SKM-1 treated with dmso at 0.1 percent for 144 hours (cell line): ENCODE results near the gene MRPL51.

Experiments used
- DNase-seq: peaks from one replicate; lab custom pipeline; 2025; ENCODE audit not compliant: unreplicated experiment; lab: John Stamatoyannopoulos, UW

Gene MRPL51

DNA sequence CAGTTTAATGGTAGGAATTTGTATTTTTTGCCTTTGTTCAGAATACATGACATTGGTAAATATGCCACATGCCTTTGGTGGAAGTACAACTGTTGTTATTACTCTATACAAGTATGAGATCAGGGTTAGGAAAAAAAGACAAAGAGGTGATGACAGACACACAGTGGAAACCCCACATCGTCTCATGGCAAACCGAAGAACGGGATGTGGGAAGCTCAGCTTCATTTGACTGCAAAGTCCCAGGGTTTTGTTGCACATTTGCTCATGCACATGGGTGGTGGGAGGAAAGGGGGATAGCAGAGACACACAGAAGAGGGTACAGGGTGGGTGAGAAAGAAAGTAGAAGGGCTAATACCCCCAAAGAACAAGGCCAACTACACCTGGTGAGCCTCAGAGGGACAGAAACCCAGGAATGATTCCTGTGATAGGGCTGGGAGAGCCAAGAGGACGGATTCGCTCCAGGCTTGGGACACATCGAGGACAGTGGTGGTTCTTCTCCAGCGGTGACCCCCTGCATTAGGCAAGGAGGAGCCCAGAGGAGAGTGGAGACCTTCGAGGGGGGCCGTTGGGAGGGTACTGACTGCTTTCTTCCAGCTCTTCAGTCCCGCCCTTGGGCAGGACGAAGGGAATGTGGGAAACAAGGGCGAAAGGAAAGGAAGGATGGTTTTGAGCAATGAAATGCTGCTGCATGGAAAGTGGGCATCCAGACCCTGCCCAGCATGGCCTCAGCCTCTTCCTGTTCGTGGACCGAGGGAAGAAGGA lies 30.6 kb downstream of the MRPL51 start:
- DNase-seq, result no peak

DNA sequence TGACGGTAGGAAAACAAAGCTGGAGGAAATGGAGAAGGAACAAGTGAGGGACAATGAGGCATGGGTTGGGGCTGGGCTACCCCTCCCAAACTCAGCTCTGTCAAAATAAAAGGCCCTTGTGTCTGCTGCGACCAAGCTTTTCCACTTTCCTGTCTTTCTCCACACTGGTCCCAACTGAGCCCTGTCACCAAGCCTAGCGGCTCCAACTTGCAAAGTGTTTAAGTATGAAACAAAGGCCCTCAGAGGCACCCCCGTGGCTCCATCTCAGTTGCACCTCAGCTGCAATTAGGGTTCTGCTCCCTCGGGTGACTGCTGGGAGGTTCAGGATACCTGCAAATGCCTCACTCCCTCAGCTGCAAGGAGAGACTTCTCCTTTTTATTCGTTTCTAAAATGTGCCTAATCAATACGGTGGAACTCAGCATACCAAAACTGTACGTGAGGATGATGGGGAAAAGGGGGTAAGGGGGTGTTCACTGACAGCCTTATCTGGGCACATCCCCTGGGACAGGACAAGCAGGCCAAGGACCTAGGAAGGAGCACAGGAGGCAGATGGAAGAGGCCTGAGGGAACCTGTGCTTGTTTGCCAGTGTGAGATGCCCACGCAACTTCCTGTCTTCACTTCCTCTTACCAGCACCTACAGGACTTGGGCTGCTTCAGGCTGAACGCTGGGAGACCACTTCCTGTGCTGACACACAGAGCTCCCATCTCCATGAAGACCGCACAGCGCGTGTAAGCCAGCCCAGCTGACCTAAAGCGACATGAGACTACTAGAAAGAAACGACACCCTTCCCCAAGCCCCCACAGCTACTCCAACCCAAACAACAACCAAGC lies 31.4 kb downstream of the MRPL51 start:
- DNase-seq, result peak; percentile 89

DNA sequence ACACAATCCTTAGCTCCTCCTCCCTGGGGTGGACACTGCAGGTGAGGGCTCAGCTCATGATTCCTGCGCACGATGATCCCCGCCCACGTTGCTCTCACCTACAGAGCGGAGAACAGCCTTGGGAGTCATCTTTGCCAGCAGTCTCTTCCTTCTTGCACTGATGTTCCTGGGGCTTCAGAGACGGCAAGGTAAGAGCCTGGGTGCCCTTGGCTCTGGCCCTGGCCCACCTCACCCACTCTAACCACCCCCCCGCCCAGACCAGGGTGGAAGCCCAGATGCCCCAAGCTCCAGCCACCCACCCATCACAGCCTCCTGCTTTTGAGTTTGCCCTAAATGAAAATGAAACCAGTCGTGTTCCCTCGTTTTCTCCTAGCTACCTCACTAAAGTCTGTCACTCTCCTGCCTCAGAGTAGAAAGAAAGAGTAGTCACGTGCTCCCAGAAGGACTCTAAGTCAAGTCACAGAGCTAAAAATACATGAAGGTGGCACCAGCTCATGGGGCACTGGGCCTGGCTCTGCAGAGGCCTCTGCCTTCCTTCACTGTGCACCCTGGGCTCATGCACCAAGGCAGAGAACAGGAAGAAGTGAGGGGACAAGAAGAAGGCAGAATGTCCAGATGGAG lies 32.2 kb downstream of the MRPL51 start:
- no peak for DNase-seq

DNA sequence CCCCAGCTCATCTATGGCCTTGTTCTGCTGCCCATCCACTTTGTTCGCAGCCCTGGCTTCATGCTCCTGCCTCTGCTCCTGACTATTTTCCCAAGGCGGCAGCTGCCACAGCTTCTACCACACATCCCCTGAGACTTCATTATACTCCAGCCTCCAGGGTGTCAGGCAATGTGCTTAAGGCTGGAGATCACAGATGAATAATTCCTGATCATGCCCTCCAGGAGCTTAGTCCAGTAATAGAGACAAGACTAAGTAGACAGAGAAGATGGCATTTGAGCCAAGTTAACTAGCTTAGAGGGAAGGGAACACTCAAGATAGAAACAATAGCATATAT lies 34.1 kb downstream of the MRPL51 start:
- DNase-seq, result no peak

DNA sequence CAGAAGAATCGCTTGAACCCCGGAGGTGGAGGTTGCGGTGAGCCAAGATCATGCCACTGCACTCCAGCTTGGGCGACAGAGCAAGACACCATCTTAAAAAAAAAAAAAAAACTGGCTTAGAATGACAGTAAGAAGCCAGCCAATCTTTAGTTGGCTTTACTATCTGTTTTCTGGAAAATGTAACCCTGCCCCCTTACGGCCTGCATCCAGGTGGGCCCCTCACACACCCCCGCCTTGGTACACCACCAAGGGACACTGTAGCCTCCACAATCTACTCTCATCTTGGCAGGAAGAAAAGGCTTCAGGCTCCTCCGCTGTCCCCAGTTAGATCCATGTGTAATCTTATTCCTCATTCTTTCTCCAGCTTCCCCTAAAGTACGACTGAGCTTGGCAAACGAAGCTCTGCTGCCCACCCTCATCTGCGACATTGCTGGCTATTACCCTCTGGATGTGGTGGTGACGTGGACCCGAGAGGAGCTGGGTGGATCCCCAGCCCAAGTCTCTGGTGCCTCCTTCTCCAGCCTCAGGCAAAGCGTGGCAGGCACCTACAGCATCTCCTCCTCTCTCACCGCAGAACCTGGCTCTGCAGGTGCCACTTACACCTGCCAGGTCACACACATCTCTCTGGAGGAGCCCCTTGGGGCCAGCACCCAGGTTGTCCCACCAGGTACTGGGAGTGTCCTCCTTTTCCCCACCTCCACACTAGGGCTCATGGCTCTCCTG lies 34.6 kb downstream of the MRPL51 start:
- DNase-seq, result no peak

DNA sequence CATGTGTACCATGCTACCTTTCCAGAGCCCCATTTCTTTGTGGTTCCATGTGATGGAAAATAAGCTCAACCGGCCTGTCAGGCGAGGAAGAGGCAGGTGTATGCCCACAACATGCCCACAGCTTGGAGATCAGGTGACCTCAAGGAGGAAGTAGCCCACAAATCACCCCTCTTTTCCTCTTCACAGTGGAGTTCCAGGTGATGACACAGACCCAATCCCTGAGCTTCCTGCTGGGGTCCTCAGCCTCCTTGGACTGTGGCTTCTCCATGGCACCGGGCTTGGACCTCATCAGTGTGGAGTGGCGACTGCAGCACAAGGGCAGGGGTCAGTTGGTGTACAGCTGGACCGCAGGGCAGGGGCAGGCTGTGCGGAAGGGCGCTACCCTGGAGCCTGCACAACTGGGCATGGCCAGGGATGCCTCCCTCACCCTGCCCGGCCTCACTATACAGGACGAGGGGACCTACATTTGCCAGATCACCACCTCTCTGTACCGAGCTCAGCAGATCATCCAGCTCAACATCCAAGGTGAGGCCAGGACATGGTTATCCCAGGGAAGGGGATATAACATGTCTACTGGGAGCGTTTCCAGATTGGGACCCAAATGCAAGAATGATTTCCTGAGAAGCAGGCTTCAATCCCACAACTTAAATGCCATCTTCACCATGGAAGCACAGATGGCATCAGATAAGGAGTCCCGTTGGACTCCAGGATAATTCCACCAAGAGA lies 35.7 kb downstream of the MRPL51 start:
- DNase-seq, result no peak

DNA sequence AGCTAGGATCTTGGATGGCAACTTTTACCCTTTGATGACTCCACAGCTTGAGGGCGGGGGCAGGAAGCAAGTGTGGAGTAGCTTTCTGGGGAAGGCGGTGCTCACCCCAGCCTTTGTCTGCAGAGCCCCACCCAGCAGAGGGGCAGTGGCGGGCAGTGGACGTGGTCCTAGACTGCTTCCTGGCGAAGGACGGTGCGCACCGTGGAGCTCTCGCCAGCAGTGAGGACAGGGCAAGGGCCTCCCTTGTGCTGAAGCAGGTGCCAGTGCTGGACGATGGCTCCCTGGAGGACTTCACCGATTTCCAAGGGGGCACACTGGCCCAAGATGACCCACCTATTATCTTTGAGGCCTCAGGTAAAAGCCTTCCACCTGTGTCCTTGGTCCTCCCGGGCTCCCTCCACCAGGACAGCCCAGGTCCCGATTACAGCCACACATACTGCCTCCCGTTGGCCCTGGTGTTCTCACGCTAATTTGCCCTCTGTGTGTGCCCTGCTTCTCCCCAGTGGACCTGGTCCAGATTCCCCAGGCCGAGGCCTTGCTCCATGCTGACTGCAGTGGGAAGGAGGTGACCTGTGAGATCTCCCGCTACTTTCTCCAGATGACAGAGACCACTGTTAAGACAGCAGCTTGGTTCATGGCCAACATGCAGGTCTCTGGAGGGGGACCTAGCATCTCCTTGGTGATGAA lies 40.0 kb downstream of the MRPL51 start:
- no peak for DNase-seq

DNA sequence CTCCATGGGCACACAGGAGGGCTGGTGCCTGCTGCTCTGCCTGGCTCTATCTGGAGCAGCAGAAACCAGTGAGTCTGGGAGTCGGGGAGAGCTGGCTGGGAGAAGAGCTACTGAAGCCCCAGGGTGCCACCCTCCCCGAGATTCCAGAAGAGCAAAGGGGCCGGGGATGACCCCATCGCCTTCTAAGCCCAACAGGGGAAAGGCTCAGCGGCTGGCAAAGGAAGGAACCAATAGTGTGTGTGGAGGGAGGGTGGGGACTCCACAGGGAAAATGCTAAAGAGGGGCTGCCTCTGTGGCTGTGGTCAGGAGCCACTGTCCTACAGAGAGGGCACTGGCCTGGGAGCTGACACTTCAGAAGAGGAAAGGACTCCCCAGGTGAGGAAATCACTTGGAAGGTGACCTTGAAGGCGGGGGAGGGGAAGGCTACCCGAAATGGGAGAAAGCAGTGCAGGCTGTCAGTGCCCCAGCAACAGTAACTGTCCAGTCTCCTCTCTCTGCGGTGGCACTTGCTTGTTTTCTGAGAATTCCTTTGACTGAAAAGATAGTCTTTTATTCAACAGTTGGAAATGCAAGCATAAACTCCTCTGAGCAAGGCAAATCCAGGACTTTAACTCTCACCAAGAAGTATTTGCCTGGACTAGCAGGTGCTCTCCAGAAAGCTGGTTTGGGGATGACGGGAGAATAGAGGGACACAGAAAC lies 40.7 kb downstream of the MRPL51 start:
- DNase-seq, result no peak

DNA sequence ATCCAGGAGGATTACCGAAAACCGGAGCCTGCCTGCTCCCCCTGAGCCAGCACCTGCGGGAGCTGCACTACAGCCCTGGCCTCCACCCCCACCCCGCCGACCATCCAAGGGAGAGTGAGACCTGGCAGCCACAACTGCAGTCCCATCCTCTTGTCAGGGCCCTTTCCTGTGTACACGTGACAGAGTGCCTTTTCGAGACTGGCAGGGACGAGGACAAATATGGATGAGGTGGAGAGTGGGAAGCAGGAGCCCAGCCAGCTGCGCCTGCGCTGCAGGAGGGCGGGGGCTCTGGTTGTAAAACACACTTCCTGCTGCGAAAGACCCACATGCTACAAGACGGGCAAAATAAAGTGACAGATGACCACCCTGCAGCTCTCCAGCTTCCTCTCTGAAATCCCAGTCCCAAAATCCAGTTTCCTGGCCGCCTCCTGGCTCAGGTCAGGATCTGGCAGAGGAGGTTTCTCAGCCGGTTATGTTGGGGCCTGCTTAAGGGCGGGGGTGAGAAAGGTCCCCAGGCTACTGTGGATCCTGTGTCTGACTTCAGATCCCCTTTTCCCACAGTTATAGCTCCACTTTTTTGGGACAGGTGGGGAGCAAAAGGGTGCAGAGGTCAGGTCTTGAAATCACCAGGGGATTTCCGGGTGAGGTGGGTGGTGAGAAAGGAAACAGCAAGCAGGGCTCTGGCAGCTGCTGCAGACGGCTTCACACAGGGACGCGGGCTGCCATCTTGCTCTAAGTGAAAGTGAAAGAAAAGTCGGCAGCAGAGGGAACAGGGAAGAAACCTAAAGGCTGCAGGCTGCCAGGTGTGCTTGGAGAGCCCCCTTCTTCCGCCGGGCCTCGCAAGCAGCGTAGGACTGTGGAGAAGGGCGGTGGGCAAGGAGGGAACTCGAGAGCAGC lies 41.5 kb downstream of the MRPL51 start, which contains the start of gene TAPBPL:
TSS of gene TAPBPL (plus strand) at position 695 of the 897 bp plus-strand sequence. CDS start 207 bp downstream, outside the sequence.
- no peak for DNase-seq

DNA sequence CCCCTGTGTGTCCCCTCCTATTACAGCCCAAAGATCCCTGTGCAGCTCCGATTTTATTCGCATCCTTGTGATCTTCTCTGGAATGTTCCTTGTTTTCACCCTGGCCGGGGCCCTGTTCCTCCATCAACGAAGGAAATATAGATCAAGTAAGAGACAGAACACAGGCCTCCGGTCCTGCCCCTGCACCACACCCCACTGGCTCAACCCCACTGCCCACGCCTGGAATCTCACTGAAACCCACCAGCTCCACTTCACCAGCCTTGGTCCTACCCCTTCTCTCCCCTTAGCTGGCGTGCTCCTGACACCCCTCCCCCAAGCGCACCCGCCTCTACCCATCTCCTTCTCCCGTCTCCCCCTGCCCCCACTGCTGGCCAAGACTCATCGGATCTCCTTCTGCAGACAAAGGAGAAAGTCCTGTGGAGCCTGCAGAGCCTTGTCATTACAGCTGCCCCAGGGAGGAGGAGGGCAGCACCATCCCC lies 42.2 kb downstream of the MRPL51 start:
- no peak for DNase-seq

DNA sequence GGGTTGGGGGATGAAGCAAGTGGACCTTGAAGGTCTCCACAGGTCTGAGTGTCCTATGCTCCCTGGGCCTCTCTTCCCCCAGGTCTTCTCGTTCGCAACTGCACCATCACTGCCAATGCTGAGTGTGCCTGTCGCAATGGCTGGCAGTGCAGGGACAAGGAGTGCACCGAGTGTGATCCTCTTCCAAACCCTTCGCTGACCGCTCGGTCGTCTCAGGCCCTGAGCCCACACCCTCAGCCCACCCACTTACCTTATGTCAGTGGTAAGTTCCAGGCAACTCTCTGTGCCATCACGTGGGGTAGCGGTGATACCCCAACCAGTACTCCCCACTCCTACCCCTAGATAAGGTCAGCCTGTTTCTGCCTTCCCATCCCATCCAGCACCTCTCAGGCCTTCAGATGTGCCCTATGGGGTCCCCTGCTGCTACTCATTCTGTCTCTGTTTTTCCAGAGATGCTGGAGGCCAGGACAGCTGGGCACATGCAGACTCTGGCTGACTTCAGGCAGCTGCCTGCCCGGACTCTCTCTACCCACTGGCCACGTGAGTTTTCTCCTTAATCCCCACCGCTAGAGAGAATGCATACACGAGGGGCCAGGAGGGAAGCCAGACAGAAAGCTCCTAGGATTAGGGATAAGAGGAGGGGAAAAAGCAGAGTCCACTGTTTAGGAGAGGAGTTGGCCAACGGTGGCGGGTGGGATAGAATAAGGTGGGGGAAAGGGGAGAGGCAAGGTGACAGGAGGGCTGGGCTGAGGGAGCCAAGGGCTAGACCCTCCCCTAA lies 42.8 kb downstream of the MRPL51 start:
- no peak for DNase-seq

DNA sequence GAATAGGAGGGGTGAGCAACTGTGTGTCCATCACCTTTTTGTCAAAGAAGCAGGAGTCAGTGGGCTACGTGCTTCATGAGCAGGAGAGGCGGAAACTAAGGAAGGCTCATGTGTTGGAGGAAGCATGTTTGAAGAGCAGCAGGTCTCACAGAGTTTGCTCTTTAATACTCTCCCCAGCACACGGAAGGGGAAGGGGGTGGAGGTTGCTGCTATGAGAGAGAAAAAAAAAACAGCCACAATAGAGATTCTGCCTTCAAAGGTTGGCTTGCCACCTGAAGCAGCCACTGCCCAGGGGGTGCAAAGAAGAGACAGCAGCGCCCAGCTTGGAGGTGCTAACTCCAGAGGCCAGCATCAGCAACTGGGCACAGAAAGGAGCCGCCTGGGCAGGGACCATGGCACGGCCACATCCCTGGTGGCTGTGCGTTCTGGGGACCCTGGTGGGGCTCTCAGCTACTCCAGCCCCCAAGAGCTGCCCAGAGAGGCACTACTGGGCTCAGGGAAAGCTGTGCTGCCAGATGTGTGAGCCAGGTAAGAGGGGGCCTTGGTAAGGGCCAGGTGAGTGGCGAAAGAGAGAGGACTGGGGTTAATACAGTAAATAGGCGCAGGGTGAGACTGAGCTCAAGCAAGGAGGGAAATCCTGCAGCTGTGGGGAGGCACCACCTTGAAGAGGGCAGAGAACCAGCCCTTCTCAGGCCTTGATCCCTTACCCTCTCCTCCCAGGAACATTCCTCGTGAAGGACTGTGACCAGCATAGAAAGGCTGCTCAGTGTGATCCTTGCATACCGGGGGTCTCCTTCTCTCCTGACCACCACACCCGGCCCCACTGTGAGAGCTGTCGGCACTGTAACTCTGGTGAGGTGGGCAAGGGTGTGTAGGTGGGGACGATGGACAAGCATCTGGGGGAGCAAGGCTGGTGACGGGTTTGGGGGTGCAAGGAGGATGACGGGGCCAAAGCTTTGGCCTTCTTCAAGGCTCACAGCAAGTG lies 48.1 kb downstream of the MRPL51 start, which contains the start of gene CD27:
TSS of gene CD27 (plus strand) at position 252 of the 985 bp plus-strand sequence. CDS start at position 393, 141 bp downstream.
- no peak for DNase-seq

DNA sequence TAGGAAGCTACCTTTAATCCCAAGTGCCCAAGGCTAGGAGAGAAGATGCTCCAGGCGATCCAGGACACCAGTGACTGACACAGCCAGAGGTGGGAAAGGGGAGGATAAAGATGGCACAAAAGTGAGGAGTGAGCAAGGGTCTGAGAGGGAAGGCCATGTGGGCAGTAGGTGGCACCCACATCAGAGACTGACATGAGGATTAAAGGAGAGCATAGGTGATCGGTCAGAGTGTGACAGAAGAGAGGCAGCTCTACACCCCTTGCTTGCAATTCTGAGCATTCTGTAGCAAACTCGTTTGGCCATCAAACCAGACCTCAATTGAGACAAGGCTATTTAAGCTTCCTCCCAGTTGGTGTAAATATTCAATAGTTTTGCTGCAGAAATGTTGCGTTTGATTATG lies 49.0 kb downstream of the MRPL51 start:
- DNase-seq, result no peak

DNA sequence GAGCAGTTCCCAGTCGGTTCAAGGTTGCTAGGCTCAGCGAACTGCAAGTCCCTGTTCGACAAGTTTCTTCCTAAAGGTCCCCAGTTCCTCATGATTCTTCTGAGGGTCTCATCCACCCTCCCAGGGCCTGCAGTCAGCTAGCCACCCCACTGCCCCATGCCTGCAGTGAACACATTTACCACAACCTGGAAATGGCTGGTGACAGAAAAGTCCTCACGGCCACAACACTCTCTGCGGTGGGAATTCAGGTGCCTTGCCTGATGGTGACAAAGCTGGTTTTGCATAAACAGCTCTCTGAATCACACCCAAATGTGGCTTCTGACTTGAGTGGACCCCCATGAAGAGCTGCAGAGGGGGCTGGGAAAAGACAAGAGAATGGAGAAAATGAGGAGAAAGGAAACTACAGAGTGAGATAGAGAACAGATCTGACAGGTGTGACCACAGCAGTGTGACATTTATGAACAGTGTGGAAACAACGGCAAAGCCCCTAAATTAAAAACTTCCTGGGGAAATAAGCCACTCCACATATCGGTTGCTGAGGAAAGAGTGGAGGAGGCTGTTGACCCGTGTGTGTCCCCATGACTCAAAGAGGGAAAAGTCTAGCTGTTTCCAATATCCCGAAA lies 49.6 kb downstream of the MRPL51 start:
- no peak for DNase-seq

DNA sequence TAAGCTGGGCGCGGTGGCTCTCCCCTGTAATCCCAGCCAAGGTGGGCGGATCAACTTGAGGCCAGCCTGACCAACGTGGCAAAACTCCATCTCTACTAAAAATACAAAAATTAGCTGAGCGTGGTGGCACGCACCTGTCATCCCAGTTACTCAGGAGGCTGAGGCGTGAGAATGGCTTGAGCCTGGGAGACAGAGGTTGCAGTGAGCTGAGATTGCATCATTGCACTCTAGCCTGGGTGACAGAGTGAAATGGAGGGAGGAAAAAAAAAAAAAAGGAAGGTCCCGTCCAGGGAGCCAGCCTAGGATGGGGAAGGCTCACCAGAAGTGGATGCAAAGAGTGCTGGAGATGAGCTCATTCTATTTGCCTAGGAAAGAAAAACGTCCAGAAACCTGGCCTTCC lies 50.2 kb downstream of the MRPL51 start:
- no peak for DNase-seq
